ENCODE measurements around the gene NFATC3.

Gene NFATC3

GRCh38 chr16:68049449-68049848 is 35.7 kb upstream of the NFATC3 start:
- peaks cover 71% of the 10 kb centered on the region for H3K36me3 ChIP-seq (ENCODE audit: insufficient read depth, low read length)
- no peak overlapping the region for H3K9ac ChIP-seq (ENCODE audit: low read length)
- no peaks in the 10 kb centered on the region for H4K20me1 ChIP-seq (ENCODE audit: insufficient read depth, low read length)
- H3K9me2 ChIP-seq (ENCODE audit: low read depth, low read length): no peaks in the 10 kb centered on the region
- H3K27ac ChIP-seq (ENCODE audit: low read depth, low read length, poor library complexity, severe bottlenecking): no peak overlapping the region
- no peaks in the 10 kb centered on the region for H3F3A ChIP-seq (ENCODE audit: insufficient read depth, low read length)
- no peak for TF ChIP-seq EZH2 (IDR thresholded peaks at IDR 0.05; ENCODE audit: borderline replicate concordance, low read length)
- no peak for TF ChIP-seq CTCF (IDR thresholded peaks at IDR 0.05; ENCODE audit: low read length)
- H3K4me3 ChIP-seq (ENCODE audit: low read depth, low read length, poor library complexity, severe bottlenecking): no peak overlapping the region
- H3K4me2 ChIP-seq (ENCODE audit: low read length): no peak overlapping the region
- H3K9me3 ChIP-seq (ENCODE audit: low read length): no peaks in the 10 kb centered on the region
- no peaks in the 10 kb centered on the region for H3K27me3 ChIP-seq (ENCODE audit: insufficient read depth, low read length)
- no peaks in the 10 kb centered on the region for H3K79me2 ChIP-seq (ENCODE audit: insufficient read depth, low read length)
- H3K4me1 ChIP-seq (ENCODE audit: insufficient read depth, low read length, severe bottlenecking): no peaks in the 10 kb centered on the region
- H2AFZ ChIP-seq (ENCODE audit: low read length): no peak overlapping the region

DNA sequence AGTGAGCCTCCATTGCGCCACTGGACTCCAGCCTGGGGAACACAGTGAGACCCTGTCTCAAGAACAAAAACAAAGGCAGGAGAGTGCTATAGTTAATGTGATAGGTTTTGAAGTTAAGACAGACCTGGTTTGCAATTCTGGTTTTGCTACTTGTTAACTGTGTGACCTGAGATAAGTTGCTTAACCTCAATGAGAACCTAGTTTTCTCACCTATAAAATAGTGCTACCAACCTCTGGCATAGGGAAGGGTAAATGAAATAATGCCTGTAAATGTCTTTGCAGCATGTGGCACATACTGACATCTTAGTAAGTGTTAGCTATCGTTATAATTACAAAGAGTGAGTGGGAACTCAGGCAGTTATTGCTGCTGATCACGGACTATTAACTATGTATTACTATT is 29.8 kb upstream of the NFATC3 start:
- Histone ChIP-seq H3K36me3 (ENCODE audit: insufficient read depth, low read length) (peaks cover 67% of the 10 kb centered on the region), H3K27me3 (ENCODE audit: insufficient read depth, low read length) (no peaks in the 10 kb centered on the region), H3F3A (ENCODE audit: insufficient read depth, low read length) (0 out of 2 replicates have a peak, but pooled peaks cover 3% of the 10 kb centered on the region), H3K9me3 (ENCODE audit: low read length) (no peaks in the 10 kb centered on the region), H3K4me1 (ENCODE audit: insufficient read depth, low read length, severe bottlenecking) (no peaks in the 10 kb centered on the region), H3K79me2 (ENCODE audit: insufficient read depth, low read length) (no peaks in the 10 kb centered on the region), H3K4me2 (ENCODE audit: low read length) (no peak overlapping the region), H3K9ac (ENCODE audit: low read length) (no peak overlapping the region), H4K20me1 (ENCODE audit: insufficient read depth, low read length) (no peaks in the 10 kb centered on the region), H3K9me2 (ENCODE audit: low read depth, low read length) (no peaks in the 10 kb centered on the region), H3K27ac (ENCODE audit: low read depth, low read length, poor library complexity, severe bottlenecking) (no peak overlapping the region), H3K4me3 (ENCODE audit: low read depth, low read length, poor library complexity, severe bottlenecking) (no peak overlapping the region), H2AFZ (ENCODE audit: low read length) (no peak overlapping the region)
- TF ChIP-seq EZH2 (IDR thresholded peaks at IDR 0.05; ENCODE audit: borderline replicate concordance, low read length) (no peak), CTCF (IDR thresholded peaks at IDR 0.05; ENCODE audit: low read length) (no peak)

DNA sequence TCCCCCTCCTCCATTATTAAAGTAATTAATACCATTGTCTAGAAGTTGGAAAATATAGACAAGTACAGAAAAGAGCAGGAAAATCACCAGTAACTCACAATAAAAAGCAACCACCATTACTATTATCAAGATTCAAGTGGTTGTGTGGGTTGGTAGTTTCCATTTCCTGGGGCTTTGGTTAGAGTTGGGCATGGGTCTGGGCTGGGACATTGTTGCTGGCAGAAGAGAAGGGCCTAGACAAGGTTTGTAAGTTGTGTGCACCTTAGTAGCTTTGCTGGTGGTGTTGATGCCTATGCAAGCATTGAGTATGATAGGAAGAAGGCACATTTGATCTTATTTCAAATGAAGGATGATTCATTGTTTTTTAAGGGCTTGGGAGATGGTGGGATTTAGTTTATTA is 25.4 kb upstream of the NFATC3 start:
- H3K27me3 ChIP-seq (ENCODE audit: insufficient read depth, low read length): no peaks in the 10 kb centered on the region
- H3K36me3 ChIP-seq (ENCODE audit: insufficient read depth, low read length): peaks cover 52% of the 10 kb centered on the region
- H3K79me2 ChIP-seq (ENCODE audit: insufficient read depth, low read length): no peaks in the 10 kb centered on the region
- H3K4me1 ChIP-seq (ENCODE audit: insufficient read depth, low read length, severe bottlenecking): no peaks in the 10 kb centered on the region
- no peak overlapping the region for H3K9ac ChIP-seq (ENCODE audit: low read length)
- H4K20me1 ChIP-seq (ENCODE audit: insufficient read depth, low read length): no peaks in the 10 kb centered on the region
- H3K27ac ChIP-seq (ENCODE audit: low read depth, low read length, poor library complexity, severe bottlenecking): no peak overlapping the region
- H3K4me2 ChIP-seq (ENCODE audit: low read length): no peak overlapping the region
- no peaks in the 10 kb centered on the region for H3K9me2 ChIP-seq (ENCODE audit: low read depth, low read length)
- H2AFZ ChIP-seq (ENCODE audit: low read length): no peak overlapping the region
- no peak overlapping the region for H3K4me3 ChIP-seq (ENCODE audit: low read depth, low read length, poor library complexity, severe bottlenecking)
- H3K9me3 ChIP-seq (ENCODE audit: low read length): no peaks in the 10 kb centered on the region
- no peak for TF ChIP-seq EZH2 (IDR thresholded peaks at IDR 0.05; ENCODE audit: borderline replicate concordance, low read length)
- no peak for TF ChIP-seq CTCF (IDR thresholded peaks at IDR 0.05; ENCODE audit: low read length)
- 0 out of 2 replicates have a peak, but pooled peaks cover 3% of the 10 kb centered on the region for H3F3A ChIP-seq (ENCODE audit: insufficient read depth, low read length)
